Activated CD4-positive, alpha-beta T cell treated with anti-CD3 and anti-CD28 coated beads, Interleukin-10, Interleukin-2, amounts not matched to agents 100 ng/mL and 50 ng/mL, durations not matched to agents 16 hours and 8 hours (primary cell): ENCODE measurements around the gene DHRS12.
A peak's percentile ranks its signal among the peaks of the same experiment; 100 is the strongest.
"Not testable (repeated sequence)": the region's sequence is repeated elsewhere in the genome, so short reads cannot be mapped to it uniquely, and the experiment has no call there.

Source experiments
- DNase-seq: peaks from one replicate; pipeline ENCODE4 v3.0.0-alpha.2; 2020

The DHRS12 gene

DNA sequence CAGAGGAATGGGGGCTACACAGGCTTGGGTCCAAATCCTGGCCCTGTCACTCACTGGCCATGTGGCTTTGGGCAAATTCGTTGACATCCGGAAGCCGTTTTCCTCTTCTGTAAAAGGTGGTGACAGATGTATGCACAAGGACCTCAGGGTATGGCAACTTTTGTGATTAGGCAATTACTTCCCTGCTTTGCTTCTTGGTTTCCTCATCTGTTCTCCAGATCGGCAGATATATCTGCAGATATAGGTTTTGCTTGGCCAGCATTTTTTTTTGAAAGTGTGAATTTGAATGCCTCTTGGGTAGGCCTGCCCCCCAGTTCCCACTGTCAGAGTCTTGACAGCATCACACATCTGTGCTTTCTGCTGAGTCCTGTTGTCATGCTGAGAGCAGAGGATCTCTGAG, 23.3 kb upstream of the DHRS12 start:
- no peak for DNase-seq

DNA sequence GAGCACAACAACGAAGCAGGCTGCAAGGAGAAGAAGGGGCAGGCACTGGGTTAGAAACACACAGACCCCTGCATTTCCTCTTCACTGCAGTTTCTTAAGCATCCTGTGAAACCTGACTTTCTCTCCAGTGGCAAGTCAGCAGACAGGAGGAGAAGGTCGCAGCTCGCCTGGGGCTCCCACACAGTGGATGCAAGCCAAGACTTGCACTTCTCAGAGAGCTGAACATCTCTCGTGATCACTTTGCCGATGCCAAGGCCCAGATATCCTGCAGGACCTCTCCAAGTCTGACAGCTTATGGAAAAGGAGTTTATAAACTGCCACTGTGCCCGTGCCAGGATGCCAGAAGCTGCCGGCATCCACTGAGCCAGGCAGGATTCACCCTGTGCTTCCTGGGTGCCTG, 22.6 kb upstream of the DHRS12 start:
- no peak for DNase-seq

DNA sequence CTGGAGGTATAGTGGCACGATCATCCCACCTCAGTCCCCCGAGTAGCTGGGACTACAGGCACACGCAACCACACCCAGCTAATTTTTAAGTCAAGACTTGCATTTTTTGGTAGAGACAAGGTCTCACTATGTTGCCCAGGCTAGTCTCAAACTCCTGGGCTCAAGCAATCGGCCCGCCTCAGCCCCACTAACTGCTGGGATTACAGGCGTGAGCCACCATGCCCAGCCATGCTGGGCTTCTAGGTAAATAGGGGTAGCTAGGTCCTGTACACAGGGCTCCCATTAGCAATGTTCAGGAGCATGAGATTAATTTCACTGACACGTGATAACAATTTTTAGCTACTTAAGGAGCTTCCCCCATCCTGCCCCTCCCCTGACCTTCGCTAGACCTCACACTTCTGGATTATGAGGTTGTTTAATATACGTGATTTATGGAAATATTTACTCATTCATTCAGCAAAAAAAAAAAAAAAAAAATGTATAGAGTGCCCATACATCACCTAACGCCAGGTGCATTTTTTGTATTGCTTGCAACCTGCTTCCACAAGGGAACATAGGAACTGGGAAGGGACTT, 21.8 kb upstream of the DHRS12 start:
- no peak for DNase-seq

DNA sequence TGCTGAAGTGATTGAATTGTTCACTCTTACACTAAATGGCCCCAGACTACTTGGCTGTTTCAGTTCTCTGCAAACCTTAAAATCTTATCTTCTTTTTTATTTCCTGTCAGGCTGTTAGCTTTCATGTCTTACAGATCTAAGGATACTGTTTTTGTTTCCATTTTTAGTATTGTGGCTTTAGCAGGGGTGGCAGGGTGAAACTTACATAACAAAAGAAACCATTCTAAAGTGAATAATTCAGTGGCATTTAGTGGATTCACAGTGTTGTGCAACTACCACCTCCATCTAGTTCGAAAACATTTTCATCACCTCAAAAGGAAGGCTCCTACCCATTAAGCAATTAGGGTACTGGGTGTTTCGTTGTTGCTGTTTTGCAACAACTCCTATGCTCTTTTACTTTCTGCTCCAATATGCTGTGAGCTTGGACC, 21.2 kb upstream of the DHRS12 start:
- DNase-seq = peak; percentile 81

DNA sequence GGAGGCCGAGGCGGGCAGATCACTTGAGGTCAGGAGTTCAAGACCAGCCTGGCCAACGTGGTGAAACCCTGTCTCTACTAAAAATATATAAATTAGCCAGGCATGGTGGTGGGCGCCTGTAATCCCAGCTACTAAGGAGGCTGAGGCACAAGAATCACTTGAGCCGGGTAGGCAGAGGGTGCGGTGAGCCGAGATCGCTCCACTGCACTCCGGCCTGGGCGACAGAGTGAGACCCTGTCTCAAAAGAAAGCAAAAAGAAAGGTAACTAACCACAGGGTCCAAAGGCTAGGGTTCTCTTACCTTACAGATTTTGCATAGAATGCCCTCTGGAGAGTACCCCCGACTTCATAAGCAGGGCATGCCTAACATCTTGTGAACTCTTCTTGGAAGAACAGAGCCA, 20.7 kb upstream of the DHRS12 start:
- not testable (repeated sequence) for DNase-seq

DNA sequence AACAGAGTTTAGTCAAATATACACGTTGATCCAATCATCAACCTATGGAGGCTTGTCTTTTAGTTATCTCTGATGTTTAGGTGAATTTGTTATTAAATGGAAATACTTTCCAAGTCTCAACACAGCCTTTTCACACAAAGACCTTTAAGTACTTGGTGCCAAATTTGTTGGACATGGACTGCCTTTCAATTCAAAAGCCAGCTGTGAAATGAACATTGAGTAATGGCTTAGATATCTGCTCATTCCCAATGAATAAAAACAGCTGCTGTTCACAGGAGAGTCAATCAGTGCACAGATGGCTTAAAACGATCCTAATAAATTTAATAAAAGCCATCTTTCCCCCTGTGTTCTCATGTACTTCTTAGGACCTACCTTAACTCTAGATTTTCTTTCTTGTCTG, 19.9 kb upstream of the DHRS12 start:
- DNase-seq = no peak

DNA sequence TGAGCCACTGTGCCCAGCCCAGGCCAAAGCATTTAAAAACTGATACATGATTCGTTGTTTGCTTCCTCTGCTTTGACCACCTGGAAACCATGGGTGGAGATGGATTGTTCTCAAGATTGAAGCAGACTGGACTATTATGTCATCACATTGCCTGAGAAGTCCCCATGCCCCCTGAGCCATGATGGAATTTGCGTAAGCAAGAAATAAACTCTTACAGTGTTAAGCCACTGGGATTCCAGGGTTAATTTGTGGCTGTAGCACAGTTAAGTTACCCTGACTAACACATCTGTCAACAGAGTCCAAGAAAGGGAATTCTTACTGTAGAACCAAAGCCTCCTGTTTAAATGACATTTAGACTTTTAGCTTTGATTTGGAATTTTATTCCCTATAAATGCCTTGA, 19.4 kb upstream of the DHRS12 start:
- no peak for DNase-seq

DNA sequence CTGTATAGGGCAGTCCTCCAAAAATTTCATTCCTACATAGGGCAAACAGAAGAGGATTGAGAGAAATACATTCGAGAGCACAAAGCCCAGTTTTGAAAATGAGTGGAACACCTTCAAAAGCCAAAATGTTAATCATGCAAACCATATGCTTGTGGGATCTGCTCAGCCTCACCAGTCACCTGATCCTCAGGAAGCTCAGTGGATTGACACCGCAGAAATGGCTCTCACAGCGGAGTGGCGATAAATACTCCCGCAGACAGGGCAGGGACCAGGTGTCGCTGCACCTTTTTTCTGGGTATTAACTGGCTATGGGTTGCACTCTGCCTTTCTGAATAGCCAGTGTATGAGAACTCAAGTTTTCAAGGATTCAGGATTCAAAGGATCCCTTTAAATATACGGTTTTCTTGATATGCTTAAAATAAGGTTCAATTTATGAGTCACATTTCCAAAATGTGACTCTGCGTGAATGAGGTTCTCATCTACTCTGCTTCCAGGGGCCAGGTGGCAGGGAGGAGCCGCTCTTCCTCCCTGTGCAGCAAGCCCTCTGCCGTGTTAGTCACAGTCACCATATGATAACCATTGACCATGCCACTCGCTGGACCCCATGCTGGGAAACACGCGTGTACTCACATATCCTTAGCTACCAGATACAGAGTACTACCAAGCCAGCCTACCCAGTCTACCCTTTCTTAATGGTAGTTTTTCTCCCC, 18.3 kb upstream of the DHRS12 start:
- peak; percentile 53 for DNase-seq

DNA sequence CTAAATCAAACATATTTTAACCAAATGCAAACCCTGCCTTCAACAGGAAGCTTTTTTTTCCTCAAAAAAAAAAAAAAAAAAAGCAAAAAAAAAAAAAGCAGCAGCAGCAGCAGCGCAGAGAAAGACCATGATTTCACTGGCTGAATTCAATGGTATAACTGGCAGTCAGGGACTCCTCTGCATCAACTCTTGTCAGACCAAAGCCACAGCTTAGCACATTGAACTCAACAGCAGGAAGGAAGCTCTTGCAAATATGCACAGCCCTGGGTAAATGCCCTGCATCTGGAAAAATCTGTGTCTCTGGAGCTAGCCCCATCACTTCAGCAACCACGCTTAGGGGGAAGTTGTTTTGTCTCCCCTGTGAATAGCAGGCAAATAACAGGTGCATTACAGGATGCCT, 17.6 kb upstream of the DHRS12 start:
- DNase-seq = peak; percentile 50

DNA sequence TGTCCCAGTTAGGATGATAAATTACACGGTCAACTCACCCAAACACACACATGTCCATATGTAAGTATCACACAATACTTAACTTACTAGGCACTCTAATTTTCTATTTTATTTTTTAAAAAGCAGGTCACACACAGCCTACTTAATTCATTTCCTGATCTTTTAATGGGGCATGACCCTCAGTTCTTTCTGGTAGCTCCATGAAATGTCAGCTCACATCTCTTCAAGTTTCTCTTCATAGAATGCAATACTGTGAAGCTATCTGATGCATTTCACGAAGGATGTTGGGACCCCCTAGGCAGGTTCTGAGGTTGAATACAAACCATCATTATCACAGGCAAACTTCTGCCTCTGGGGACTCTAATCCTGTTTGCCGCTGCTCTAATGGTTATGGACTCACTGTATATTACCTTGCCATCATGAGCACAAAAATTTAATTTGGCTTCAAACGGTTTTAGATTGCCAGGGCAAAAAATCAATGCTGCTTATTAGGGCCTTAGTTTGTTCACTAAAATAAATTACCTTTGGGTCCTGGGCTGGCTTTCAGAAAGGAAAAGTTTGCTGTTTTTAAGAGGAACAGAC, 16.1 kb upstream of the DHRS12 start:
- no peak for DNase-seq

DNA sequence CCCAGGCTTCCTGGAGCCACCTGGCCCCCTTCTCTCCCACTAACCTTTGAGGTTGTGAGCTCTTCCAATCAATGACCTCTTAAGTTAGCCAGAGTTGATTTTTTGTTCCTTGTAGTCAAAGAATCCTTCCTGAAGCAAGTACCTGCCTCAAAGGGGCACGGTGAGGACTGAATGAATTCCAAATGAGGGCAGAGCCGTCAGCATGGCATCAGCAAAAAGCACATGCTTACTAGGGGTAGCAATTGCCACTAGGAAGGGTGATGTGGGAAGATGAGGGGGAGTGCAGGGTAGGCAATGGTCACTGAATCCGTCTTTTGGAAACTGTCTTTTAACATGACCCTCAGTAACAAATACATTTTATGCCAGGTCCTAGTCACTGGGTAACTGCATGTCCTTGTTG, 15.6 kb upstream of the DHRS12 start:
- DNase-seq = no peak

DNA sequence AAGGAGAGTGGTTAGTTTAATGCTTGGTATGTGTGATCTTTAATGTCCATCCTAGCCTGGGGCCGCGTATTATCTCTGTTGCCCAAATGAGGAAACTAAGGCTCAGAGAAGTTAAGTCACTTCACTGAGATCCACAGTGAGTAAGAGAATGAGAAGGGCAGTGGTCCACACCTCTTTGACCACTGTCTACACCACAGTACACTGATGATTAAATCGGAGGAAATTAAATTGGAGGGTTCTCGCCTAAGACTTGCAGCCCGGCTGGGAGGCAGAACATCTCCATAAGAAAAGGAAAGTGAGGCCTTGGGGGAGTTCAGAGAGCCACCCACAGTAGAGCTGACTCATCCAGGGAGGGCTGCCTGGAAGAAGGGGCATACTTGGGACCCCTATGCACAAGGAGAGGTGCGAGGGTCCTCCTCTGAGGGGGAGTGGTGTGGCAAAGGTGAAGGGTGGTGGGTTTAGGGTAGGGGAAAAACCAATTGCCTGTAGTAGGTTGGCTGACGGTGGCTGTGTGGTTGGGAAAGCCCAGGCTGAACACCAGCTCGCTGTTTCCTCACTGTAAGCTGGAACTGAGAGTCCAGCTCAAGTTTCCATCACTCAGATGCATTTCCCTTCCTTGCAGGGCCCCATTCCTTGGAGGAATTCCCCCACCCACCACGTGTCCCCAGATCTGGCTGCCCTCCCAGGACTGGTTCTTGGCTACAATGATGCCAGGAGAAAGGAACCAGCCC, 15.0 kb upstream of the DHRS12 start:
- peak; percentile 37 for DNase-seq

DNA sequence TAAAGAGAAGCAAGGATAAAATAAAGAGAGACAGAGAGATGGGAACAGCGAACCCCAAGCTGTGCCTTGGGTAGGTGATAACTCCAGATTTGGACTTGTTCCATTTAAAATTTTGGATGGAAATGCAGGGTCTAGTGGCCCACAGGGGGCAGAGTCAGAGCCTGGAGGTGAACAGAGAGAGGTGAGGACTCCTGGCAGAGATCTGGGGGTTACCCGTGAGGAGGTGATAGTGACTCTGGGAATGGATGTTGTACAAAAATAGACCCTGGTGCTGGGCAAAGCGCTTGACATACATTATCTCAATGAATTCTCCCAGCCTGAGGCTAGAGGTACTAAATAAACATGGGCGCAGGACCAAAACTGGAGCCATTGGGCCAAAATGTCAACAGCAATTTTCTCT, 14.3 kb upstream of the DHRS12 start:
- DNase-seq = no peak

DNA sequence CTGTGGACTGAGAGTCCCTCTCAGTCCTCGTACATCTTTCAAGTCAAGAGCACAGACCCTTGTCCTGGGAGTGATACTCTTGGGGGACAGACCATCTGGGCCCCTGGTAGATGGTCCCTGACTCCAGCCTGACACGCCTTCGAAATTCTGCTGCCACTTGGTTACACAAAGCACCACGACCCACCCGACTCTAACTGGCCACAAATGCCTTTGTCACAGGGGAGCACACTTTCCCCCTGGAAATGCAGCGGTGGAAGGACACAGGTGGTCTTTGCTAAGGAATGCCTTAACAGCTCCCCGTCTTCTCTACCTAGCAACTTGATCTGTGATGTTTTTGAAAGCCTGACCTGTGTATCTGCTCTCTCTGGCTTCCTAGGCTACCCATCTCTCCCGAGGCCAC, 13.8 kb upstream of the DHRS12 start:
- DNase-seq = no peak

DNA sequence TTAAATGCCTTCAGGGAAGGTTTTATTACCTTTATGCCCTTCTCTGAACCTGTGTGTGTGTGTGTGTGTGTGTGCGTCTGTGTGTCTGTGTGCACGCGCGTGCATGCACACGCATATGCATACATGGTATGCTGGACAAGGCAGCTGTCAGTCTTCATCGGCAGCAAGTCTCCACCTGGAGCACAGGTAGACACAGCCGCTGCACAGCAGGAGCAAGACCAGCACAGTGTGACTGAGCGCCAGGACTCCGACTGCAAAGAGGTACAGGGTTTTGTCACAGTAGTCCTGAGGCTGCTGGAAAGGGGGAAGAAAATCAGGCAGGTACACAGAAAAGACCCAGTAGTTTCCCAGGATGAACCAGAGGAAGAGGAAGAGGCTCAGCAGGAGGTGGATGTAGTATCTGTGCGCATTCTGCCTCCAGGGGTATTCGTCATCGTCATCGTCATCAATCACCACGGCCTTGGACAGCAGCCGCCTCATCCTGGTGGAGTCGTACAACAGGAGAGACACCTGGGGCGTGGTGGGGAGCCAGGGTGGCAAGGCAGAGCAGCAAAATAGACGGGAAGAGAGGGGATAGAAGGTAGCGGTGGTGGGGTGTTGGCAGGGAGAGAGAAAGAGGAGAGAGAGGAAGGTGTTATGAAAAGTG, 12.8 kb upstream of the DHRS12 start:
- DNase-seq = no peak

DNA sequence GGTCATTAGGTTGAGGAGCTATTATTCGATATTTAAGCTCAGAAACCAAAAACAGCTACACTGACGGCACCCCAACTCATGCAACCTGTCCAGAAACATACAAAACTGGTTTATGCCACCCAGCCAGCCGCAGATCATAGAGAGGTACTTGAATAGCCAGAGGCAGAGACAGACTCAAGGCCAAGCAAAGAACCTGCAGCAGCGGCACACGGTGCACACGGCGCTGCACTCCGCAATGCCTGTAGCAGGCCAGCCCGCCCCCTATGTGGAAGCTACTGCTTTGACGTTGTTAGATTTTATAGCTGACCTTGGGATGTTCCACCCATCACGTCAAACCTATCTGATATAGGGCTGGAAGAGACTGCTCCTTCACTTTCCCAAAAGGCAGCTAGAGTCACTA, 11.9 kb upstream of the DHRS12 start:
- DNase-seq = no peak

DNA sequence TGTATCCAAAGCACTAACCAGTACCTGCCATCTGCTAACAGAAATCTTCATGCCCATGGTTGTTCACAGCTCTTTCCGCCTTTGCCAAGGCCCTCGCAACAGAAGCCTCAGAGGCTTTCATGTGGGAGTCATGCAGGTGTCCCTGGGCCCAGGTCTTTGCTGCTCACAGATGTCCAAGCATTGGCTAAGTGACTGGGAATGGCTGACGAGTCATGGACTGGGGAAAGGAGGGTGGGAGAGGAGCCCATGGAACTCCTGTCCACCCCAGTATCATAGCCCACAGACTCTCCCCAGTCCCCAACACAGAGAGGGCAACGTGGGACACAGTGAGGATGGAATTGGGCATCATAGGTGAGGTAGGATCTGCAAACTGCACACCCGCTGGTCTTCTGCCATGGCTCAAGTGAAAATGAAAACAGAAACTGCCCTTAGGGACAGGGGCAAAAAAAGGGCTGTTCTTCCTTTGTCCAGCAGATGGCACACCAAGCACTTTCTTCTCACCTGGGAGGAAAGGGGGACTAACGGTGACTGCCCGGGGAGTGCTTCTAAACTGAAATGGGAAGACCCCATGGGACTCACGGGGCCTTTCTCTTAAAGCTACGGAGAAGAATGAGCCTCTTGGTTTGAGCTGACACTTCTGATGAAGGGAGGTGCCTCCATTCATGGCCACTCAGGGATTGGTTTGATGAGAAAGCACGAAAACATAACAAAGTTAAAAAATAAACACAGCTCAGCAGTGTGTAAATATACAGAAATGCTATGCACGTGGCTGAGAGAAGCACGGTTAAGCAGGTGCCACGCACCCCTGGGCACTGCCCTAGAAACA, 11.1 kb upstream of the DHRS12 start:
- peak; percentile 81 for DNase-seq

DNA sequence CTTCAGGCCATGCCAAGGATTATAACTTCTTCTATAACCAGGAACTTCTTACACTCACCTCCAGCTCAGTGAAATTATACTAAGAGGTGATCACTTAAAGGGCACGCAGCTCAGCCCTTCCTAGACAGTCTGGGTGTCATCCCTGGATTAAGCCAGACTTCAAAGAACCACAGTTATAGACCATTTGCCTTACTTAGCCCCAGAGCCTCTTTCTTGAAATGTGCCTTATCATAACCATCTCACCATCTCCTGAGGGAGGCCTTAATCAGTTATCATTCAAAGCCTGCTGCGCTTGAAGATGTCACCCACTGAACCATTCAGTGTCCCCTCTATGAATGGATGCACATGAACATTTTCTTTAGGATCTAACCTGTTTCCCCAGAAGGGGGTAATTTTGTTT, 10.1 kb upstream of the DHRS12 start:
- no peak for DNase-seq

DNA sequence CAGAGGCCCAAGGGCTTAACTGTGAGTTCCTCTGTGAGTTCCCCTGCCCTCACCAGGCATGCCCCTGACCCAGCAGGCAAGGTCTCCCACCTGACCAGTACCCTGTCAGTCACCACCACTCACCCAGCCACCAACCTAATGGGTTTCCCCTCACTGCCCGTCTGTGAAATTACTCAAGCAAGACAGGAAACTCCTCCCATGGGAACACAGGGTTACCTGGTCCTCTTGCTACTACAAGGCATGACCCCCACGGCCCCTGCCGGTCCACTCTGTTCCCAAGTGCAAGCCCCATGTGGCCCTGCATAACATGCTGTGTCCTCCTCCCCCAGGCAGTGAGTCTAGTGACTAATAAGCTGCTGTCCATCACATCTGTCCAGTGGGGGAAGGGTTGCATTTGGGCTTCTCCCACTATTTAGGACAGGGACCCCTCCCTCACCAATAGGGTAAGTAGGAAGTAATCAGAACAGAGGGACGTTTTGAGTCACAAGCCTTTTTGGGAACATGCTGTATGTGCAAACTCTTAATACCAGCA, 8.0 kb upstream of the DHRS12 start:
- no peak for DNase-seq

DNA sequence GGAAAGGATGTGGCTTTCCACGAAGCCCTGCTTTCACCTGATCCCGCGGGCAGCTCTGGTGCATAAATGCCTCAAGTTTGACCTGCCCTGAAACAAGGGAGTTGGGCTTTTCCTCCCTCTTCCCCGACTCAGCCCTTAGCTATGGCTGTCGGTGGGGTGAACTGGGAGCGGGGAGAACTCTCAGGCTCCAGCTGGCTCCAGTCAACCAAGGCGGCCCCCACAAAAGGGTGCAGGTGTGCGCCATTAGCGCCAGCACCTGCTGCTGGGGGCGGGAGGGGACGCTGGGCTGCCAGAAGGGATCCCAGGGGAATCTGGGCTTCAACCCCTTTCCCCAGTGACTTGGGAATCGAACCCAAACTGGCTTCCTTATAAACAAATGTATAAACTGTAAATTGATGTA, 7.1 kb upstream of the DHRS12 start:
- no peak for DNase-seq

DNA sequence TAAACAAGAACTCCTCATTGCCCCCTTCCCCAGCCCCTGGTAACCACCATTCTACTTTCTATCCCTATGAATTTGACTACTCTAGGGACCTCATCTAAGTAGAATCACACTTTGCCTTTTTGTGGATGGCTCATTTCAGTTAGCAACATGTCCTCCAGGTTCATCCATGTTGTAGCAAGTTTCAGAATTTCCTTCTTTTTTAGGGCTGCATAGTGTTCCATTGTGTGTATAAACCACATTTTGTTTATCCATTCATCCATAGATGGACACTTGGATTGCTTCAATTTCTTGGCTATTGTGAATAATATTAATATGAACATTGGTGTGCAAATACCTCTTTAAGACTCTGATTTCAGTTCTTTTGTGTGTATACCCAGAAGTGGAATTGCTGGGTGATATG, 4.8 kb upstream of the DHRS12 start:
- no peak for DNase-seq

DNA sequence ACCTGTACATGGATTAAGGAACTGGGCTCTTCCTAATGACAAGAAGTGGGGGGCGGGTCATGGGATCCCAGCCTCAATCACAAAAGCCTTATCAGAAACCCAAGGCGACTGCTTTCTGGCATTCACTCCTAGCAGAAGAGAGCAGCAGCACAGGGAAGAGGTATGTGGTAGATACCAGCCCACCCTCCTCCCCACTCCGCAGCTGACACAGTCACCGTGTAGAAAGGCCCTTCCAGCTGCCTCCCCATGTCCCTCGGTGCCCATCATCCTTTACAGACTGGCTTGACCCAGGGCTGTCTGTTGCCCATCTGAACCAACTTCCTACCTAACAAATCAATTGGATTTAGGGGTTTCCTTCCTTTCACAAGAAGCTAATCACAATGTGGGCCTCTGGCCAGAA, 3.1 kb upstream of the DHRS12 start:
- no peak for DNase-seq
